Ishikawa (cell line): ENCODE results near the gene LYPD4.

Experiments used
- CEBPB ChIP-seq: IDR thresholded peaks from 2 replicates; pipeline ENCODE4 v1.6.1; 2012
- CREB1 ChIP-seq: IDR thresholded peaks from 2 replicates; pipeline ENCODE4 v1.6.1; 2012; ENCODE audit warnings: low read depth
- EGR1 ChIP-seq: IDR thresholded peaks from 2 replicates; pipeline ENCODE4 v1.6.1; 2012
- EP300 ChIP-seq: IDR thresholded peaks from 2 replicates; pipeline ENCODE4 v1.6.1; 2012; ENCODE audit warnings: borderline replicate concordance
- FOXM1 ChIP-seq: IDR thresholded peaks from 2 replicates; pipeline ENCODE4 v1.6.1; 2012; ENCODE audit warnings: low read depth, borderline replicate concordance
- NFIC ChIP-seq: IDR thresholded peaks from 2 replicates; pipeline ENCODE4 v1.6.1; 2012
- RAD21 ChIP-seq: IDR thresholded peaks from 2 replicates; pipeline ENCODE4 v1.6.1; 2012; ENCODE audit warnings: low read depth
- REST ChIP-seq: IDR thresholded peaks from 2 replicates; pipeline ENCODE4 v1.6.1; 2012; ENCODE audit warnings: low read depth, mild to moderate bottlenecking
- TAF1 ChIP-seq: IDR thresholded peaks from 2 replicates; pipeline ENCODE4 v1.6.1; 2012; ENCODE audit warnings: low read depth, mild to moderate bottlenecking
- TEAD4 ChIP-seq: IDR thresholded peaks from 2 replicates; pipeline ENCODE4 v1.6.1; 2012
- YY1 ChIP-seq: IDR thresholded peaks from 2 replicates; pipeline ENCODE4 v1.6.1; 2012; ENCODE audit warnings: low read depth
- ZBTB7A ChIP-seq: IDR thresholded peaks from 2 replicates; pipeline ENCODE4 v1.6.1; 2012; ENCODE audit warnings: low read depth
- TF ChIP-seq, protein P1 (sequence below): IDR thresholded peaks from 2 replicates; pipeline ENCODE4 v1.6.1; 2012
- TF ChIP-seq, protein P2 (sequence below): IDR thresholded peaks from 2 replicates; pipeline ENCODE4 v1.6.1; 2012

GRCh38 chr19:41845001-41845050, 343 bp upstream of the LYPD4 start, which contains the start of gene DMRTC2:
- TF ChIP-seq REST (no peak), YY1 (no peak), EGR1 (no peak), TAF1 (no peak), NFIC (no peak), CREB1 (no peak), RAD21 (no peak), CEBPB (no peak), ZBTB7A (no peak), FOXM1 (no peak), EP300 (no peak), TEAD4 (no peak)
- TF ChIP-seq, protein P1, sequence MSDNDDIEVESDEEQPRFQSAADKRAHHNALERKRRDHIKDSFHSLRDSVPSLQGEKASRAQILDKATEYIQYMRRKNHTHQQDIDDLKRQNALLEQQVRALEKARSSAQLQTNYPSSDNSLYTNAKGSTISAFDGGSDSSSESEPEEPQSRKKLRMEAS: no peak
- TF ChIP-seq, protein P2, sequence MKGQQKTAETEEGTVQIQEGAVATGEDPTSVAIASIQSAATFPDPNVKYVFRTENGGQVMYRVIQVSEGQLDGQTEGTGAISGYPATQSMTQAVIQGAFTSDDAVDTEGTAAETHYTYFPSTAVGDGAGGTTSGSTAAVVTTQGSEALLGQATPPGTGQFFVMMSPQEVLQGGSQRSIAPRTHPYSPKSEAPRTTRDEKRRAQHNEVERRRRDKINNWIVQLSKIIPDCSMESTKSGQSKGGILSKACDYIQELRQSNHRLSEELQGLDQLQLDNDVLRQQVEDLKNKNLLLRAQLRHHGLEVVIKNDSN: no peak
